HFF-Myc (cell line): ENCODE measurements around the gene SCN10A.

Experiments
- DNase-seq: peaks from one replicate; pipeline ENCODE4 v3.0.0-alpha.2; 2011; ENCODE audit warnings: low read depth; ENCODE audit errors: extremely low read depth
- H3K4me3 ChIP-seq: replicated peaks from 2 replicates; pipeline ENCODE4 v1.5.1; 2011; ENCODE audit warnings: low read depth, mild to moderate bottlenecking, control low read depth, low read length
- CTCF ChIP-seq: IDR thresholded peaks from 2 replicates; pipeline ENCODE4 v1.5.1; 2012; ENCODE audit warnings: mild to moderate bottlenecking, low read depth, low read length, control low read depth; ENCODE audit errors: missing control alignments

SCN10A gene

GRCh38 chr3:38698760-38699159 is 117.3 kb downstream of the SCN10A start:
- DNase-seq = no peak
- TF ChIP-seq CTCF = no peak

DNA sequence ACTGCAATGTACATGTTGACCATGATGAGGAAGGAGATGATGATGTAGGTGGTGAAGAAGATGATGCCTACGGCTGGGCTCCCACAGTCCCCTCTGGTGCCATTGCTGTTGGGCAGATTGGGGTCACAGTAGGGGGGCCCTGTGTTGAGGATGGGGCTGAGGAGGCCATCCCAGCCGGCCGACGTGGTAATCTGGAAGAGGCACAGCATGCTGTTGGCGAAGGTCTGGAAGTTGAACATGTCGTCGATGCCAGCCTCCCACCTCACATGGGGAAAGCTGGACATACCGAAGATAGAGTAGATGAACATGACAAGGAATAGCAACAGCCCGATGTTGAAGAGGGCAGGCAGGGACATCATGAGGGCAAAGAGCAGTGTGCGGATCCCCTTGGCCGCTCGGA is 118.0 kb downstream of the SCN10A start:
- no peak overlapping the region for H3K4me3 ChIP-seq
- TF ChIP-seq CTCF = no peak
- no peak for DNase-seq

More at GRCh38 chr3:38698760-38699159, 117.3 kb downstream of the SCN10A start:
- no peak overlapping the region for H3K4me3 ChIP-seq

DNA sequence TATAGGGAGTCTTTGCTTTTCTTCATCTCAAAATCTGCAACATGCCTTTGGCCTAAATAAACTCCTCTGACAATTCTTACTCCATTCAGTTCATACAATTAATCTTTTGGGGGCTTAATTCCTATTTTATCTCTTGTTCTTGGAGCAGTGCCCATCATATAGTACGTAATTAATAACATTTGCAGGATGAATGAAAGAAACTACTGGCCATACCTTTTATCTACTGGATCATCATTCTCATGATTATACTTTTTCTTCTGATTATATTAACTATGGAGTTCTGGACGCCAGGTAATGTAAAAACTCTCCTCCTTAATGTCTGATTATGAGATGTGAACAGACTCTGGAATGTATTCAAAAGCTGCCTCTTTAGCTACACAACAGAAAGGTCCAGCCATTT is 120.0 kb downstream of the SCN10A start:
- no peak for TF ChIP-seq CTCF
- no peak for DNase-seq

GRCh38 chr3:38690185-38690584 is 125.8 kb downstream of the SCN10A start:
- H3K4me3 ChIP-seq = no peak overlapping the region
- TF ChIP-seq CTCF = no peak
- DNase-seq = no peak

More for the DNA sequence above, 120.0 kb downstream of the SCN10A start:
- no peak overlapping the region for H3K4me3 ChIP-seq

DNA sequence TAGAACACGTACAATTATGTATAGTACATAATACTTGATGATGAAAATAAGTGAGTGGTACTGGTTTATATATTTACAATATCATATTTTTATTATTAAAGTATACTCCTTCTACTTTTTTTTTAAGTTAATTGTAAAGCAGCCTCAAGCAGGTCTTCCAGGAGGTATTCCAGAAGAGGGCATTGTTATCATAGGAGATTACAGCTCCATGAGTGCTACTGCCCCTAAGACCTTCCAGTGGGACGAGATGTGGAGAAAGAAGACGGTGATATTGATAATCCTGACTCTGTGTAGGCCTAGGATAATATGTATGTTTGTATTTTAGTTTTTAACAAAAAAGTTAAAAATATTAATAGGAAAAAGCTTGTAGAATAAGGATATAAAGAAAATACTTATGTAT is 126.2 kb downstream of the SCN10A start:
- no peak for DNase-seq
- no peak for TF ChIP-seq CTCF
- no peak overlapping the region for H3K4me3 ChIP-seq

GRCh38 chr3:38689346-38689745 is 126.7 kb downstream of the SCN10A start:
- TF ChIP-seq CTCF = no peak
- H3K4me3 ChIP-seq = no peak overlapping the region
- no peak for DNase-seq

DNA sequence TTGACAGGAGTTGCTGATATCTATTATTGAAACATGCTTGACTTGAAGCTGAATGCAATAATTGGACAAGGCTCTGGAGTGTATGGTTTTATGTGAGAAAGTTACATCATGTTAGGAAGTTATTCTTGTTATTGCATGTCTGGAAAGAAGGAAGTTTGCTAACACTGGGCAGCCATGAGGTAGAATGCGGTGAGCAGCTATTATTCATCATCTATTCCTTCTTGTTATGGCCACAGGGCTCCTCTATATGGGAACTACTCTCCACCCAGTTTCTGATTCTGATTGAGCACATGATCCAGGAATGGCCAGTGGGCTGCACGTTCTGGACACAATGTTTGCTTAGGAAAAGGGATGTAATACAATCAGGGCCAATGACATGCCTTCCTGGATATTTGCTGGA is 128.7 kb downstream of the SCN10A start:
- no peak for TF ChIP-seq CTCF
- no peak for DNase-seq

More for the DNA sequence above, 128.7 kb downstream of the SCN10A start:
- no peak overlapping the region for H3K4me3 ChIP-seq
